ENCODE data around the gene PRR20G.

DNA sequence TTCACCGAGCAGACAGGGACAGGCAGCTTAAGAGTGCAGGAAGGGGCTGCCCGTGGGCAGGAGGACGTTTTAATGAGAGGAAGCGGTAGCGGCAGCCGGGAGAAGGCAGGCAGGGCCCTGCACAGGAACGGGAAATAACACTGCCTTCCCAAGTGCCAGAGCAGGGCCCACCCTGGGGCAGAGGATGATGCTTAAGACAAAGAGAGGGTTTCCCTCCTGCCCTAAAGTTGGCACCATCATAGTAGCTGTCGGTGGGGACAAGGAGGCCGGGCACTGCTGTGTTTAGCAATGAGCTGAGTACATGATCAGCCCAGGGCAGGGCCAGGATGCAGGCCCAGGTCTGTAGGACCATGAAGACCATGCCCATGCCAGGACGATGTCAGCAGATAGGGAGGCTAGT is 21.7 kb downstream of the PRR20G start:
- TF ChIP-seq POLR2A (IDR thresholded peaks at IDR 0.05) = no peak
- no peak for TF ChIP-seq CTCF (IDR thresholded peaks at IDR 0.05)
- no peak for TF ChIP-seq EP300 (IDR thresholded peaks at IDR 0.05)

Measured in stomach (tissue), 4 donors.